ENCODE results near the gene TLR5. TPM values are rescaled to one million over a fixed set of nuclear protein-coding genes. Genes with fewer than 3 reads are reported as not detected.
A peak's percentile ranks its signal among the peaks of the same experiment; 100 is the strongest.

TLR5 gene
- total and polyA plus RNA-seq, 9 donors, result 7.7 to 38.8 (median 22.3) TPM

- intact Hi-C loops (cut with DNase I), result no loop called here
- Histone ChIP-seq H3K27me3 (no peaks in the 10 kb centered on the region), H3K36me3 (no peaks in the 10 kb centered on the region), H3K27ac (peak overlapping the region in 1 of 2 donors; percentile 75), H3K4me3 (peak overlapping the region; percentile 65), H3K9me3 (no peaks in the 10 kb centered on the region), H3K4me1 (ENCODE audit: insufficient read depth) (peaks cover 13% of the 10 kb centered on the region)
- TF ChIP-seq, protein P1, sequence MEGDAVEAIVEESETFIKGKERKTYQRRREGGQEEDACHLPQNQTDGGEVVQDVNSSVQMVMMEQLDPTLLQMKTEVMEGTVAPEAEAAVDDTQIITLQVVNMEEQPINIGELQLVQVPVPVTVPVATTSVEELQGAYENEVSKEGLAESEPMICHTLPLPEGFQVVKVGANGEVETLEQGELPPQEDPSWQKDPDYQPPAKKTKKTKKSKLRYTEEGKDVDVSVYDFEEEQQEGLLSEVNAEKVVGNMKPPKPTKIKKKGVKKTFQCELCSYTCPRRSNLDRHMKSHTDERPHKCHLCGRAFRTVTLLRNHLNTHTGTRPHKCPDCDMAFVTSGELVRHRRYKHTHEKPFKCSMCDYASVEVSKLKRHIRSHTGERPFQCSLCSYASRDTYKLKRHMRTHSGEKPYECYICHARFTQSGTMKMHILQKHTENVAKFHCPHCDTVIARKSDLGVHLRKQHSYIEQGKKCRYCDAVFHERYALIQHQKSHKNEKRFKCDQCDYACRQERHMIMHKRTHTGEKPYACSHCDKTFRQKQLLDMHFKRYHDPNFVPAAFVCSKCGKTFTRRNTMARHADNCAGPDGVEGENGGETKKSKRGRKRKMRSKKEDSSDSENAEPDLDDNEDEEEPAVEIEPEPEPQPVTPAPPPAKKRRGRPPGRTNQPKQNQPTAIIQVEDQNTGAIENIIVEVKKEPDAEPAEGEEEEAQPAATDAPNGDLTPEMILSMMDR (IDR thresholded peaks at IDR 0.05), result no peak
- TF ChIP-seq EP300 (IDR thresholded peaks at IDR 0.05), result no peak
- TF ChIP-seq POLR2A (IDR thresholded peaks at IDR 0.05), result no peak
- DNase-seq, result peak; percentile 67 to 83 (median 77)
- 5 to 13% (median 8%) methylated on average over 11 of the region's 11 CpGs for whole genome bisulfite sequencing, 3 donors
These were observed 645 bp upstream of the TLR5 start for GRCh38 chr1:223143537-223144248.

DNA sequence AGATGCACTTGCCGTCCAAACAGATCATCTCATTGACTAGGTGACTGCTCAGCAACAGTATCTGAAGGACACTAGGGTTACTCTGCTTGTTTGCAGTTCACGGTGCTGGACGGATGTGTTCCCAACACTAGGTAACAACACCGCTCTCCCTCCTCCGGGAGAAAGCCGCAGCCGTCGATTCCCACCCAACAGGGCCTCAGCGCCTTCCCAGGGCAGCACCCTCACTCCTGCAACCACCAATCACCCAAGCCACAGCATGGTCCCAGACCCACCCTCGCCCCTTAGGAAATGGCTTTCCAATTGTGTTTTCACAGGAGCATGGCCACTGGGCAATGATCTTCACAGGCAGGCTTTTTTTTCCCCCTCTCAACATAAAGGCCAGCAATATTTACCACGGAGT lies 779 bp downstream of the TLR5 start:
- no peak for TF ChIP-seq EP300 (IDR thresholded peaks at IDR 0.05)
- Histone ChIP-seq H3K4me1 (ENCODE audit: insufficient read depth) (peaks cover 13% of the 10 kb centered on the region), H3K27ac (peak overlapping the region; percentile 26 to 75), H3K4me3 (peak overlapping the region; percentile 65), H3K9me3 (no peaks in the 10 kb centered on the region), H3K36me3 (no peaks in the 10 kb centered on the region), H3K27me3 (no peaks in the 10 kb centered on the region)
- WGBS, 3 donors, result 61 to 71% (median 62%) methylated on average over 11 of the region's 11 CpGs
- intact Hi-C loops (cut with DNase I), result no loop called here
- DNase-seq, result peak in 3 of 5 donors; percentile 26 to 39 (median 37)

- intact Hi-C loops (cut with DNase I), result no loop called here
- Histone ChIP-seq H3K9me3 (no peaks in the 10 kb centered on the region), H3K4me3 (no peak overlapping the region), H3K4me1 (ENCODE audit: insufficient read depth) (peaks cover 16% of the 10 kb centered on the region), H3K27me3 (no peaks in the 10 kb centered on the region), H3K36me3 (no peaks in the 10 kb centered on the region), H3K27ac (no peak overlapping the region)
- TF ChIP-seq EP300 (IDR thresholded peaks at IDR 0.05) (no peak), POLR2A (IDR thresholded peaks at IDR 0.05) (no peak)
- TF ChIP-seq, protein P1 (IDR thresholded peaks at IDR 0.05), result no peak
- 63 to 67% (median 65%) methylated on average over 10 of the region's 10 CpGs for WGBS, 3 donors
- DNase-seq, result no peak
These were observed 2.2 kb downstream of the TLR5 start for GRCh38 chr1:223140611-223141405.

GRCh38 chr1:223137455-223138085 lies 5.5 kb downstream of the TLR5 start:
- no peaks in the 10 kb centered on the region for H3K36me3 ChIP-seq
- peaks cover 13% of the 10 kb centered on the region for H3K4me1 ChIP-seq (ENCODE audit: insufficient read depth)
- H3K4me3 ChIP-seq, result no peak overlapping the region
- TF ChIP-seq EP300 (IDR thresholded peaks at IDR 0.05), result peak; percentile 53
- no peak for TF ChIP-seq POLR2A (IDR thresholded peaks at IDR 0.05)
- H3K9me3 ChIP-seq, result no peaks in the 10 kb centered on the region
- DNase-seq, result peak in 2 of 5 donors; percentile 33 to 68
- no peaks in the 10 kb centered on the region for H3K27me3 ChIP-seq
- 73 to 94% (median 85%) methylated on average over 2 of the region's 2 CpGs for WGBS, 3 donors
- intact Hi-C loops (cut with DNase I), result loop anchor here in 2 of 4 donors (5.0 to 10.0 kb wide), 3 partner anchors 225 to 545 kb away; partner anchors contain the start of gene SUSD4 (in 1 of the 2)
- peak overlapping the region in 1 of 2 donors; percentile 16 for H3K27ac ChIP-seq

DNA sequence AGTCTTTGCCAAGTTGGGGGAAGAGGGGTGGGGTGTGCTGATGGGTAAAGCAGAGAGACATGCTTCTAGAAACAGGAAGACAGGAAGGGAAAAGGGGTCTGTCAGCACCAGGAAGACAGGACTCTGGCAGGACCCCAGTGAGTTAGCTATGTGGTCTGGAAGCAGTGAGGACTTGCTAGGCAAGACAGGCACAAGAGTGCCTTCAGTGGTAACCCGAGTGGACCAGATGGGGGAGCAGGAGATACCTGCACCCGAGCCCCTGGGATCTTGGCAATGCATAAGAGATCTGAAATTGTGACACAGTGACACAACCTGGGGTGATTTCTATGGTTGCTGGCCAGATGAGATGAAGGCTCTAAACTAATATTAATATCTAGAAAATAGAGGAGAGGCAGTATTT lies 7.0 kb downstream of the TLR5 start:
- Histone ChIP-seq H3K36me3 (no peaks in the 10 kb centered on the region), H3K9me3 (no peaks in the 10 kb centered on the region), H3K4me1 (ENCODE audit: insufficient read depth) (peaks cover 6% of the 10 kb centered on the region), H3K4me3 (no peak overlapping the region), H3K27me3 (no peaks in the 10 kb centered on the region), H3K27ac (peak overlapping the region in 1 of 2 donors; percentile 39)
- intact Hi-C loops (cut with DNase I), result loop anchor here in 2 of 4 donors (5.0 to 10.0 kb wide), 3 partner anchors 226 to 546 kb away; partner anchors contain the start of gene SUSD4 (in 1 of the 2)
- 70 to 78% (median 70%) methylated on average over 2 of the region's 2 CpGs for WGBS, 3 donors
- no peak for DNase-seq
- no peak for TF ChIP-seq POLR2A (IDR thresholded peaks at IDR 0.05)
- TF ChIP-seq, protein P1 (IDR thresholded peaks at IDR 0.05), result no peak
- TF ChIP-seq EP300 (IDR thresholded peaks at IDR 0.05), result no peak
